Stomach smooth muscle (tissue), 2 donors: ENCODE data around the gene WDR36.
A peak's percentile ranks its signal among the peaks of the same experiment; 100 is the strongest.

Experiments used
- H3K27ac ChIP-seq: one replicate; pipeline ENCODE4 v1.7.0; 2013; ENCODE audit warnings: mild to moderate bottlenecking, low read length, inconsistent platforms
- H3K27me3 ChIP-seq, 2 donors: one replicate each; pipeline ENCODE4 v1.7.0; 2013; ENCODE audit warnings: low read length in 2 of 2; ENCODE audit not compliant: insufficient read depth in 2 of 2, control insufficient read depth in 1 of 2
- H3K36me3 ChIP-seq, 2 donors: one replicate each; pipeline ENCODE4 v1.7.0; 2013; ENCODE audit warnings: low read length in 2 of 2; ENCODE audit not compliant: control insufficient read depth in 2 of 2, insufficient read depth in 2 of 2
- H3K4me1 ChIP-seq: one replicate; pipeline ENCODE4 v1.7.0; 2013; ENCODE audit warnings: low read length; ENCODE audit not compliant: control insufficient read depth, insufficient read depth
- H3K4me3 ChIP-seq, 2 donors: one replicate each; pipeline ENCODE4 v1.7.0; 2013; ENCODE audit warnings: low read length in 2 of 2
- H3K9ac ChIP-seq, 2 donors: one replicate each; pipeline ENCODE4 v1.7.0; 2013; ENCODE audit warnings: low read length in 2 of 2, mild to moderate bottlenecking in 1 of 2
- H3K9me3 ChIP-seq, 2 donors: one replicate each; pipeline ENCODE4 v1.7.0; 2013; ENCODE audit warnings: low read length in 2 of 2; ENCODE audit not compliant: control insufficient read depth in 2 of 2
- donor health status: healthy.
- donor health status: Pancreatic carcinoma.

WDR36 gene

GRCh38 chr5:111070272-111071134, 21.6 kb upstream of the WDR36 start:
- peak overlapping the region; percentile 35 to 56 for H3K4me3 ChIP-seq
- peaks cover 7% of the 10 kb centered on the region for H3K4me1 ChIP-seq
- no peaks in the 10 kb centered on the region for H3K36me3 ChIP-seq
- no peak overlapping the region for H3K9ac ChIP-seq
- H3K9me3 ChIP-seq, result no peaks in the 10 kb centered on the region
- H3K27me3 ChIP-seq, result peaks cover 2 to 7% of the 10 kb centered on the region in 2 donors
- H3K27ac ChIP-seq, result no peak overlapping the region

GRCh38 chr5:111071413-111071812, 20.7 kb upstream of the WDR36 start, which contains the start of gene TSLP:
TSS of gene TSLP (plus strand) at chr5:111071713. CDS start at chr5:111071891, 178 bp downstream.
- Histone ChIP-seq H3K4me3 (peak within 1 kb of the TSS; percentile 70 to 91), H3K27ac (no peak within 1 kb of the TSS), H3K9ac (peak within 1 kb of the TSS; percentile 56 to 86), H3K4me1 (peaks cover 7% of the 10 kb centered on the region), H3K27me3 (peaks cover 2 to 7% of the 10 kb centered on the region in 2 donors), H3K36me3 (peaks cover 0 to 2% of the 10 kb centered on the region in 2 donors), H3K9me3 (no peaks in the 10 kb centered on the region)

GRCh38 chr5:111072949-111073682, 19.0 kb upstream of the WDR36 start:
- peaks cover 0 to 2% of the 10 kb centered on the region in 2 donors for H3K36me3 ChIP-seq
- H3K27me3 ChIP-seq, result peaks cover 0 to 4% of the 10 kb centered on the region in 2 donors
- no peaks in the 10 kb centered on the region for H3K9me3 ChIP-seq
- peaks cover 7% of the 10 kb centered on the region for H3K4me1 ChIP-seq
- peak overlapping the region; percentile 70 to 91 for H3K4me3 ChIP-seq
- peak overlapping the region; percentile 67 for H3K27ac ChIP-seq
- peak overlapping the region; percentile 56 to 86 for H3K9ac ChIP-seq

- peaks cover 0 to 2% of the 10 kb centered on the region in 2 donors for H3K36me3 ChIP-seq
- peaks cover 7% of the 10 kb centered on the region for H3K4me1 ChIP-seq
- peak overlapping the region; percentile 70 to 91 for H3K4me3 ChIP-seq
- peaks cover 0 to 4% of the 10 kb centered on the region in 2 donors for H3K27me3 ChIP-seq
- H3K9ac ChIP-seq, result no peak overlapping the region
- H3K9me3 ChIP-seq, result no peaks in the 10 kb centered on the region
- H3K27ac ChIP-seq, result no peak overlapping the region
Measured at GRCh38 chr5:111074244-111074643, 17.9 kb upstream of the WDR36 start.

- no peak overlapping the region for H3K9ac ChIP-seq
- H3K27ac ChIP-seq, result no peak overlapping the region
- peaks cover 0 to 2% of the 10 kb centered on the region in 2 donors for H3K36me3 ChIP-seq
- no peak overlapping the region for H3K4me3 ChIP-seq
- H3K27me3 ChIP-seq, result no peaks in the 10 kb centered on the region
- H3K4me1 ChIP-seq, result peaks cover 7% of the 10 kb centered on the region
- H3K9me3 ChIP-seq, result no peaks in the 10 kb centered on the region
Measured at GRCh38 chr5:111075520-111075919, 16.6 kb upstream of the WDR36 start.

- peaks cover 0 to 2% of the 10 kb centered on the region in 2 donors for H3K36me3 ChIP-seq
- no peak overlapping the region for H3K9ac ChIP-seq
- H3K9me3 ChIP-seq, result no peaks in the 10 kb centered on the region
- H3K27me3 ChIP-seq, result no peaks in the 10 kb centered on the region
- no peak overlapping the region for H3K27ac ChIP-seq
- H3K4me1 ChIP-seq, result peaks cover 7% of the 10 kb centered on the region
- no peak overlapping the region for H3K4me3 ChIP-seq
Measured at GRCh38 chr5:111076091-111076490, 16.1 kb upstream of the WDR36 start.

GRCh38 chr5:111077678-111078077, 14.5 kb upstream of the WDR36 start:
- Histone ChIP-seq H3K27me3 (no peaks in the 10 kb centered on the region), H3K27ac (no peak overlapping the region), H3K4me3 (no peak overlapping the region), H3K4me1 (peaks cover 3% of the 10 kb centered on the region), H3K9ac (no peak overlapping the region), H3K9me3 (no peaks in the 10 kb centered on the region), H3K36me3 (peaks cover 0 to 2% of the 10 kb centered on the region in 2 donors)

- H3K36me3 ChIP-seq, result peaks cover 0 to 2% of the 10 kb centered on the region in 2 donors
- no peak overlapping the region for H3K27ac ChIP-seq
- no peaks in the 10 kb centered on the region for H3K27me3 ChIP-seq
Measured at GRCh38 chr5:111079846-111080245, 12.3 kb upstream of the WDR36 start.

GRCh38 chr5:111083323-111083722, 8.8 kb upstream of the WDR36 start:
- Histone ChIP-seq H3K9me3 (no peaks in the 10 kb centered on the region), H3K36me3 (no peaks in the 10 kb centered on the region), H3K4me3 (no peak overlapping the region), H3K27ac (no peak overlapping the region), H3K4me1 (no peaks in the 10 kb centered on the region), H3K27me3 (no peaks in the 10 kb centered on the region), H3K9ac (no peak overlapping the region)

More at GRCh38 chr5:111079846-111080245, 12.3 kb upstream of the WDR36 start:
- no peak overlapping the region for H3K9ac ChIP-seq
- H3K4me3 ChIP-seq, result no peak overlapping the region
- no peaks in the 10 kb centered on the region for H3K4me1 ChIP-seq
- H3K9me3 ChIP-seq, result no peaks in the 10 kb centered on the region

GRCh38 chr5:111095982-111096381, 3.8 kb downstream of the WDR36 start:
- Histone ChIP-seq H3K4me3 (no peak overlapping the region), H3K36me3 (peaks cover 8 to 15% of the 10 kb centered on the region in 2 donors), H3K9me3 (no peaks in the 10 kb centered on the region), H3K4me1 (peaks cover 11% of the 10 kb centered on the region), H3K9ac (no peak overlapping the region), H3K27me3 (no peaks in the 10 kb centered on the region), H3K27ac (no peak overlapping the region)
